Neuronal stem cell (in vitro differentiated cells): ENCODE results near the gene RFT1.

ENCODE experiments used
- DNase-seq: peaks from one replicate; pipeline ENCODE4 v3.0.0-alpha.2; 2013; ENCODE audit warnings: low spot score
- H2AFZ ChIP-seq: one replicate; pipeline ENCODE4 v1.6.1; 2013; ENCODE audit warnings: mild to moderate bottlenecking, low read length, inconsistent platforms
- H2AK5ac ChIP-seq: 2 replicates; pipeline ENCODE4 v1.6.1; 2013; ENCODE audit warnings: low read depth, mild to moderate bottlenecking, inconsistent platforms, low read length, moderate library complexity, mixed read lengths
- H2BK120ac ChIP-seq: 2 replicates; pipeline ENCODE4 v1.6.1; 2013; ENCODE audit warnings: low read depth, mild to moderate bottlenecking, inconsistent platforms, low read length, moderate library complexity, mixed read lengths
- H2BK12ac ChIP-seq: one replicate; pipeline ENCODE4 v1.6.1; 2013; ENCODE audit warnings: low read length, inconsistent platforms
- H2BK15ac ChIP-seq: 2 replicates; pipeline ENCODE4 v1.6.1; 2013; ENCODE audit warnings: mild to moderate bottlenecking, low read length, inconsistent platforms, mixed read lengths
- H2BK5ac ChIP-seq: one replicate; pipeline ENCODE4 v1.6.1; 2013; ENCODE audit warnings: inconsistent platforms, mild to moderate bottlenecking, low read length, moderate library complexity
- H3K14ac ChIP-seq: one replicate; pipeline ENCODE4 v1.6.1; 2013; ENCODE audit warnings: low read length, inconsistent platforms
- H3K18ac ChIP-seq: 2 replicates; pipeline ENCODE4 v1.6.1; 2013; ENCODE audit warnings: low read length, inconsistent platforms
- H3K23ac ChIP-seq: 2 replicates; pipeline ENCODE4 v1.6.1; 2013; ENCODE audit warnings: low read depth, mild to moderate bottlenecking, mixed read lengths, low read length, inconsistent platforms; ENCODE audit not compliant: poor library complexity
- H3K27ac ChIP-seq: replicated peaks from 3 replicates; pipeline ENCODE4 v1.5.1; 2013; ENCODE audit warnings: low read length, inconsistent platforms
- H3K27me3 ChIP-seq, 3 experiments: 2 replicates each; pipeline ENCODE4 v1.6.1; 2013; ENCODE audit warnings: low read length in 3 of 3, mild to moderate bottlenecking in 2 of 3, inconsistent platforms in 1 of 3, low read depth in 1 of 3, mixed read lengths in 1 of 3, moderate library complexity in 1 of 3; ENCODE audit not compliant: control insufficient read depth in 3 of 3, insufficient read depth in 3 of 3
- H3K36me3 ChIP-seq, 2 donors: replicated peaks in 1 of 2; 2 replicates each; pipeline ENCODE4 v1.6.1; 2013; ENCODE audit warnings: low read length in 2 of 2; ENCODE audit not compliant: control insufficient read depth in 2 of 2, insufficient read depth in 2 of 2
- H3K4ac ChIP-seq: 2 replicates; pipeline ENCODE4 v1.6.1; 2013; ENCODE audit warnings: inconsistent platforms, mild to moderate bottlenecking, low read length, moderate library complexity
- H3K4me1 ChIP-seq, 2 donors: 1 replicate in 1 of 2; 2 replicates in 1 of 2; pipeline ENCODE4 v1.6.1; 2013; ENCODE audit warnings: low read length in 2 of 2, low read depth in 1 of 2; ENCODE audit not compliant: control insufficient read depth in 2 of 2, insufficient read depth in 1 of 2
- H3K4me2 ChIP-seq: one replicate; pipeline ENCODE4 v1.6.1; 2013; ENCODE audit warnings: mild to moderate bottlenecking, low read length, inconsistent platforms; ENCODE audit not compliant: insufficient read depth, poor library complexity, severe bottlenecking
- H3K4me3 ChIP-seq, 2 donors: 2 replicates each; pipeline ENCODE4 v1.5.1; 2013; ENCODE audit warnings: low read length in 2 of 2, mild to moderate bottlenecking in 2 of 2, inconsistent platforms in 1 of 2, moderate library complexity in 1 of 2
- H3K79me1 ChIP-seq: one replicate; pipeline ENCODE4 v1.6.1; 2013; ENCODE audit warnings: low read depth, mild to moderate bottlenecking, inconsistent platforms, low read length, moderate library complexity
- H3K9ac ChIP-seq: one replicate; pipeline ENCODE4 v1.6.1; 2013; ENCODE audit warnings: mild to moderate bottlenecking, low read depth, low read length, inconsistent platforms; ENCODE audit not compliant: poor library complexity
- H3K9me3 ChIP-seq, 2 donors: replicated peaks in 1 of 2; 2 replicates each; pipeline versions ENCODE3 to v1.6.1; 2013; ENCODE audit warnings: low read length in 2 of 2, mild to moderate bottlenecking in 2 of 2, inconsistent platforms in 1 of 2, low read depth in 1 of 2, mixed read lengths in 1 of 2, moderate library complexity in 1 of 2; ENCODE audit not compliant: control insufficient read depth in 2 of 2, insufficient read depth in 1 of 2
- H4K8ac ChIP-seq: one replicate; pipeline ENCODE4 v1.6.1; 2013; ENCODE audit warnings: low read depth, mild to moderate bottlenecking, inconsistent platforms, low read length, moderate library complexity
- H4K91ac ChIP-seq: one replicate; pipeline ENCODE4 v1.6.1; 2013; ENCODE audit warnings: low read length, low read depth, mild to moderate bottlenecking, inconsistent platforms; ENCODE audit not compliant: poor library complexity
- WGBS, 2 donors: extraction: QIAGEN DNeasy Blood & Tissue Kit; methylation state at CpG; one replicate each; pipeline ENCODE4 v1.1.7; 2013; ENCODE audit warnings: missing lambda C conversion rate in 2 of 2, mixed read lengths in 1 of 2; ENCODE audit not compliant: insufficient read length in 2 of 2, insufficient replicate concordance in 1 of 2; ENCODE audit errors: extremely low coverage in 2 of 2; 5-methylcytosine and 5-hydroxymethylcytosine counted together

RFT1 gene

DNA sequence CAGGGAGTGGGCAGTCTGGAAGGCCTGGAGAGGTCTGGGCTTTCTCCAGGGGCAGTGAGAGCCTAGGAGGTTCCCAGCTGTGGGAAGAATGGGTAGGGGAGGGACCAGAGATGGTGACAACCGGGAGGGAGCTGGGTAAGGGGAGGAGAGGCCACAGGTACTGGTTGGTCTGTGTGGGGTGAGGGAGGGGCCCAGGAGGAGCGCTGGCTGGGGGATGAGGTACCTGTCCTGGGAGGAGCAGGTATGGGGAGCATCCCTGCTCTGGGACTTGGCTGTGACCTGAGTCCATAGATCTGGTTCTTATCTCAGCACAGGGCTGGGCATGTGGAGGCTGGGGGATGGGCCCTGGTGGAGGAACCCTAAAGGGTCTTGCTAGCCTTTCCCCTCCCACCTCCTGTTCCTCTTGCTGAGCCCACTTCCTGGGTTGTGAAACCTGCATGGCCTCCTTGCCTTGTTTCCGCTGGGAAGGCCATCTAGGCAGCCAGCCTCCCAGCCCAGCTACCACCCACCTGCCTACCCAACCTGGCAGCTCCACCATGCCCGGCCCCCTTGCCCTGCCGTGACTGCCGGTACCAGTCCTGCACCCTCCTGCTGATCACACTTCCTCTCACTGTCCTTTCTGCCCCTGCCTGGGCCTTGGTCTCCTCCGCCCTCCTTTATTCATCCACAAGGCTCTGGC lies 41.7 kb upstream of the RFT1 start:
- peak overlapping the region; percentile 17 for H3K14ac ChIP-seq
- no peak overlapping the region for H4K91ac ChIP-seq
- no peak for DNase-seq
- H3K4me3 ChIP-seq, result no peak overlapping the region
- H2AFZ ChIP-seq, result no peak overlapping the region
- H2BK12ac ChIP-seq, result peak overlapping the region; percentile 76
- peak overlapping the region; percentile 75 for H3K23ac ChIP-seq
- H3K79me1 ChIP-seq, result peaks cover 15% of the 10 kb centered on the region
- peak overlapping the region; percentile 52 for H2BK120ac ChIP-seq
- H3K36me3 ChIP-seq, result no peaks in the 10 kb centered on the region
- H2AK5ac ChIP-seq, result peak overlapping the region; percentile 97
- no peak overlapping the region for H3K27ac ChIP-seq
- no peak overlapping the region for H2BK5ac ChIP-seq
- no peaks in the 10 kb centered on the region for H3K9me3 ChIP-seq
- peak overlapping the region; percentile 38 for H3K4ac ChIP-seq
- H3K4me1 ChIP-seq, result peaks cover 32 to 39% of the 10 kb centered on the region in 2 donors
- peak overlapping the region; percentile 70 for H2BK15ac ChIP-seq
- peak overlapping the region; percentile 74 for H3K9ac ChIP-seq
- H3K18ac ChIP-seq, result peak overlapping the region; percentile 91
- H3K27me3 ChIP-seq, result peaks cover 0 to 5% (median 0%) of the 10 kb centered on the region in 3 experiments
- H4K8ac ChIP-seq, result no peak overlapping the region
- no CpG with 5 or more reads among the region's 7 CpGs for WGBS, 2 donors
- H3K4me2 ChIP-seq, result no peak overlapping the region

DNA sequence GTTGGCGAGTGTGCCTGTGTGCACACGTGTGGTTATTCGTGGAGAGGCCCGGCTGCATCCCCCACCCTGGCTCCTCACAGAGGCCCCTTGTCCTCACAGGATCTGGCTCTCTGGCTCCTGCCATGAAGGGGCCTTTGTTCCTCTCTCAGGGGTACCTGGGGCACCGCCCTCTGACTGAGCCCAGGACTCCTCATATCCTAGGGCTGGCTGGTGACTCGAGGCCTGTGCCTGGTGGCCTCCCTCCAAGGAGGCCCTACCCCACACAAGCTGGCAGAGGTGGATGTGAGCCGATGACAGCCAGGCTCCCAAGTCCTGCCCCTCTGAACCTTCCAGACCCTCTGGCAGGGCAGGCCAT lies 40.8 kb upstream of the RFT1 start:
- Histone ChIP-seq H3K36me3 (no peaks in the 10 kb centered on the region), H4K91ac (no peak overlapping the region), H2AK5ac (peak overlapping the region; percentile 88), H3K79me1 (peaks cover 19% of the 10 kb centered on the region), H2BK5ac (no peak overlapping the region), H3K23ac (peak overlapping the region; percentile 44), H3K4me3 (no peak overlapping the region), H3K27me3 (peaks cover 0 to 7% (median 0%) of the 10 kb centered on the region in 3 experiments), H3K9ac (peak overlapping the region; percentile 1), H3K4ac (no peak overlapping the region), H2AFZ (peak overlapping the region; percentile 50), H2BK15ac (peak overlapping the region; percentile 89), H3K18ac (peak overlapping the region; percentile 77), H3K27ac (no peak overlapping the region), H2BK120ac (no peak overlapping the region), H3K14ac (peak overlapping the region; percentile 91), H2BK12ac (peak overlapping the region; percentile 80), H4K8ac (peak overlapping the region; percentile 44), H3K4me2 (no peak overlapping the region), H3K9me3 (no peaks in the 10 kb centered on the region), H3K4me1 (peaks cover 36 to 41% of the 10 kb centered on the region in 2 donors)
- DNase-seq, result no peak
- WGBS, 2 donors, result no CpG with 5 or more reads among the region's 7 CpGs

DNA sequence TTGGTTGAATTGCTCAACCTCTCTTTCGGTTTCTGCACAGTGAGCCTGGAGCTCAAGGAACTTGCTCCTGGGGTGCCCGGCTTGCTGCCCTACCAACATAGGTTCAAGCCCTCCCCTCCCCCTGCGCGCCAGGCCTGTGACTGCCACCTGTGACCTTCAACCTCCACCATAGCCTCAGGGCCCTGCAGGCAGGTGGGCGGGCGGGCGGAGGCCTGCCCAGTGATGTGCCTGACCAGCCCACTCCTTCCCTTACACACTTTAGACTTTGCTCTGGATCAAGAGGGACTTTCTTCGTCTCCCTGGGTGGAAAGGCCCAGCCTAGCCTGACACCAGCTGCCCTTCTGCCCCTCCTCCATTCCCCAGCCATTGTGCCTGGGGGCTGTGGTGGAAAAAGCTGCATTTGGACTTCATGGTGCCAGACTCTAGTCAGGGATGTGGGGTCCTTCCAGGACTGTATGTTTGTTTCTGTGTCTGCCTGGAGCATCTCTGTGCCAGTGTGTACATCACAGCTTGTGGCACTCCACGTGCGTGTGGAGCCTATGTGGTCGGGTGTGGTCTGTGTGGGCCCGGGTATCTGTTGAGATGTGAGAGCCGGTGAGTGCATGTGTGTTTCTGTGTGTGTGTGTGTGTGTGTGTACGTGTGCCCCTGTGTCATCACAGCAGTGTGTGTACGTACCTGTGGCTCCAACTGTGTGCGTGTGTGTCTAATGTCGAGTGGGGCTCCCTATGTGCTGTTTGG lies 40.3 kb upstream of the RFT1 start:
- H3K4me1 ChIP-seq, result peaks cover 36 to 41% of the 10 kb centered on the region in 2 donors
- H3K4me2 ChIP-seq, result no peak overlapping the region
- H2BK15ac ChIP-seq, result peak overlapping the region; percentile 89
- peak overlapping the region; percentile 90 for H3K23ac ChIP-seq
- H4K91ac ChIP-seq, result peak overlapping the region; percentile 90
- H2BK120ac ChIP-seq, result no peak overlapping the region
- H3K79me1 ChIP-seq, result peaks cover 19% of the 10 kb centered on the region
- H3K27me3 ChIP-seq, result peaks cover 0 to 13% (median 0%) of the 10 kb centered on the region in 3 experiments
- peak overlapping the region; percentile 84 for H3K18ac ChIP-seq
- H3K14ac ChIP-seq, result peak overlapping the region; percentile 91
- no peak overlapping the region for H3K4me3 ChIP-seq
- H3K9me3 ChIP-seq, result no peaks in the 10 kb centered on the region
- peak overlapping the region; percentile 86 for H4K8ac ChIP-seq
- H3K36me3 ChIP-seq, result no peaks in the 10 kb centered on the region
- no peak overlapping the region for H3K9ac ChIP-seq
- H2BK12ac ChIP-seq, result peak overlapping the region; percentile 80
- H2BK5ac ChIP-seq, result no peak overlapping the region
- no CpG with 5 or more reads among the region's 17 CpGs for WGBS, 2 donors
- H3K4ac ChIP-seq, result no peak overlapping the region
- peak overlapping the region; percentile 50 for H2AFZ ChIP-seq
- peak overlapping the region; percentile 88 for H2AK5ac ChIP-seq
- no peak overlapping the region for H3K27ac ChIP-seq
- no peak for DNase-seq

DNA sequence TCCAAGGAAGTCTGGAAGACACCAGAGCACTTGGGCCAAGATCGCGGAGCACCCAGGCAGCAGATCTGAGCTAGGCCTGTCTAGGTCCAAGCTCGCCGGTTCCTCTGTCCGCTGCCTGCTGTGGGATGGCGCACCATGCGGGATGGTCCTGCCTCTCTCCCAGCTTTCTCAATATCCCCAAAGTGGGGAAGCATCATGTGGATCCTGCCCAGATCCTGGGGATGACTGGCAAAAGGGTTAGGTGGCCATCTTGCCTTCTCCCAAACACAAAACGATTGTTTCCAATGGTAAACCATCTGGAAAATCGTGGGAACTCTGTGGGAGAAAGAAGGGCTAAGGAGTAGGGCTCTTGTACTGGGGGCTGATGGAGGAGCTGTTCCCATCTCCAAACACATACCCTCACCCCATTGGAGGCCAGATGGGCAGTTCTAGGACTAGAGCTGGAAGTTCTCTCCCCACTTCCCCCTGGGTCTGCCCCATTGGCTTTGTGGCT lies 39.6 kb upstream of the RFT1 start:
- Histone ChIP-seq H4K8ac (peak overlapping the region; percentile 86), H3K4me2 (no peak overlapping the region), H2BK15ac (peak overlapping the region; percentile 89), H3K4ac (no peak overlapping the region), H2BK120ac (no peak overlapping the region), H3K9me3 (no peaks in the 10 kb centered on the region), H2BK12ac (peak overlapping the region; percentile 80), H2AFZ (no peak overlapping the region), H2BK5ac (no peak overlapping the region), H3K9ac (no peak overlapping the region), H3K79me1 (peaks cover 19% of the 10 kb centered on the region), H3K4me1 (peaks cover 36 to 41% of the 10 kb centered on the region in 2 donors), H2AK5ac (peak overlapping the region; percentile 88), H3K36me3 (no peaks in the 10 kb centered on the region), H3K27ac (no peak overlapping the region), H3K18ac (peak overlapping the region; percentile 84), H4K91ac (peak overlapping the region; percentile 90), H3K23ac (no peak overlapping the region), H3K27me3 (peaks cover 0 to 18% (median 0%) of the 10 kb centered on the region in 3 experiments), H3K14ac (no peak overlapping the region), H3K4me3 (no peak overlapping the region)
- DNase-seq, result no peak
- no CpG with 5 or more reads among the region's 9 CpGs for WGBS, 2 donors
